ENCODE data around the gene SYNDIG1.
"Not testable (repeated sequence)": the region's sequence is repeated elsewhere in the genome, so short reads cannot be mapped to it uniquely, and the experiment has no call there.

Gene SYNDIG1

GRCh38 chr20:24611360-24612140, 142.1 kb downstream of the SYNDIG1 start:
- DNase-seq: no peak
- Mint-ChIP-seq H3K4me3 (no peak overlapping the region), H3K27me3 (peaks cover 7% of the 10 kb centered on the region), H3K4me1 (ENCODE audit: low read depth) (no peaks in the 10 kb centered on the region), H3K36me3 (ENCODE audit: low read depth) (no peaks in the 10 kb centered on the region), H3K27ac (no peak overlapping the region), H3K9me3 (no peaks in the 10 kb centered on the region)

- H3K36me3 Mint-ChIP-seq (ENCODE audit: low read depth): no peaks in the 10 kb centered on the region
- no peaks in the 10 kb centered on the region for H3K9me3 Mint-ChIP-seq
- peaks cover 12% of the 10 kb centered on the region for H3K27me3 Mint-ChIP-seq
- H3K4me1 Mint-ChIP-seq (ENCODE audit: low read depth): no peaks in the 10 kb centered on the region
- DNase-seq: no peak
- no peak overlapping the region for H3K27ac Mint-ChIP-seq
- no peak overlapping the region for H3K4me3 Mint-ChIP-seq
Measured at GRCh38 chr20:24612799-24613775, 143.7 kb downstream of the SYNDIG1 start.

- Mint-ChIP-seq H3K27me3 (peaks cover 12% of the 10 kb centered on the region), H3K4me1 (ENCODE audit: low read depth) (no peaks in the 10 kb centered on the region), H3K9me3 (no peaks in the 10 kb centered on the region), H3K36me3 (ENCODE audit: low read depth) (no peaks in the 10 kb centered on the region), H3K27ac (no peak overlapping the region), H3K4me3 (no peak overlapping the region)
- DNase-seq: no peak
Measured at GRCh38 chr20:24614341-24614740, 144.9 kb downstream of the SYNDIG1 start.

- Mint-ChIP-seq H3K4me1 (ENCODE audit: low read depth) (no peaks in the 10 kb centered on the region), H3K27me3 (peaks cover 12% of the 10 kb centered on the region), H3K27ac (no peak overlapping the region), H3K4me3 (no peak overlapping the region), H3K9me3 (no peaks in the 10 kb centered on the region), H3K36me3 (ENCODE audit: low read depth) (no peaks in the 10 kb centered on the region)
- no peak for DNase-seq
Measured at GRCh38 chr20:24615353-24615752, 145.9 kb downstream of the SYNDIG1 start.

- Mint-ChIP-seq H3K36me3 (ENCODE audit: low read depth) (no peaks in the 10 kb centered on the region), H3K27me3 (peaks cover 12% of the 10 kb centered on the region), H3K4me1 (ENCODE audit: low read depth) (no peaks in the 10 kb centered on the region), H3K27ac (no peak overlapping the region), H3K4me3 (no peak overlapping the region), H3K9me3 (no peaks in the 10 kb centered on the region)
- DNase-seq: no peak
Measured at GRCh38 chr20:24616258-24617079, 147.0 kb downstream of the SYNDIG1 start.

GRCh38 chr20:24617080-24617432, 147.6 kb downstream of the SYNDIG1 start:
- H3K4me1 Mint-ChIP-seq (ENCODE audit: low read depth): no peaks in the 10 kb centered on the region
- H3K36me3 Mint-ChIP-seq (ENCODE audit: low read depth): no peaks in the 10 kb centered on the region
- peaks cover 12% of the 10 kb centered on the region for H3K27me3 Mint-ChIP-seq
- no peak overlapping the region for H3K4me3 Mint-ChIP-seq
- DNase-seq: no peak
- H3K27ac Mint-ChIP-seq: no peak overlapping the region
- no peaks in the 10 kb centered on the region for H3K9me3 Mint-ChIP-seq

- no peaks in the 10 kb centered on the region for H3K36me3 Mint-ChIP-seq (ENCODE audit: low read depth)
- DNase-seq: no peak
- H3K9me3 Mint-ChIP-seq: no peaks in the 10 kb centered on the region
- no peaks in the 10 kb centered on the region for H3K4me1 Mint-ChIP-seq (ENCODE audit: low read depth)
- no peak overlapping the region for H3K4me3 Mint-ChIP-seq
- no peak overlapping the region for H3K27ac Mint-ChIP-seq
- H3K27me3 Mint-ChIP-seq: peaks cover 12% of the 10 kb centered on the region
Measured at GRCh38 chr20:24617757-24618450, 148.5 kb downstream of the SYNDIG1 start.

- Mint-ChIP-seq H3K27me3 (peaks cover 9% of the 10 kb centered on the region), H3K4me3 (no peak overlapping the region), H3K27ac (no peak overlapping the region), H3K4me1 (ENCODE audit: low read depth) (no peaks in the 10 kb centered on the region), H3K9me3 (no peaks in the 10 kb centered on the region), H3K36me3 (ENCODE audit: low read depth) (no peaks in the 10 kb centered on the region)
- DNase-seq: no peak
Measured at GRCh38 chr20:24618739-24619138, 149.3 kb downstream of the SYNDIG1 start.

GRCh38 chr20:24619212-24619611, 149.8 kb downstream of the SYNDIG1 start:
- H3K27me3 Mint-ChIP-seq: peaks cover 6% of the 10 kb centered on the region
- H3K4me3 Mint-ChIP-seq: no peak overlapping the region
- H3K4me1 Mint-ChIP-seq (ENCODE audit: low read depth): no peaks in the 10 kb centered on the region
- no peaks in the 10 kb centered on the region for H3K9me3 Mint-ChIP-seq
- no peaks in the 10 kb centered on the region for H3K36me3 Mint-ChIP-seq (ENCODE audit: low read depth)
- H3K27ac Mint-ChIP-seq: no peak overlapping the region
- no peak for DNase-seq

- Mint-ChIP-seq H3K9me3 (no peaks in the 10 kb centered on the region), H3K27ac (no peak overlapping the region), H3K4me1 (ENCODE audit: low read depth) (no peaks in the 10 kb centered on the region), H3K4me3 (no peak overlapping the region), H3K27me3 (peaks cover 6% of the 10 kb centered on the region), H3K36me3 (ENCODE audit: low read depth) (no peaks in the 10 kb centered on the region)
- DNase-seq: no peak
Measured at GRCh38 chr20:24620937-24621519, 151.6 kb downstream of the SYNDIG1 start.

- Mint-ChIP-seq H3K27me3 (no peaks in the 10 kb centered on the region), H3K27ac (no peak overlapping the region), H3K36me3 (ENCODE audit: low read depth) (no peaks in the 10 kb centered on the region), H3K4me1 (ENCODE audit: low read depth) (peaks cover 2% of the 10 kb centered on the region), H3K9me3 (no peaks in the 10 kb centered on the region), H3K4me3 (no peak overlapping the region)
- no peak for DNase-seq
Measured at GRCh38 chr20:24622856-24623255, 153.4 kb downstream of the SYNDIG1 start.

- not testable (repeated sequence) for H3K36me3 Mint-ChIP-seq (ENCODE audit: low read depth); DNase-seq; H3K4me1 Mint-ChIP-seq (ENCODE audit: low read depth); H3K4me3 Mint-ChIP-seq; H3K27me3 Mint-ChIP-seq; H3K9me3 Mint-ChIP-seq; H3K27ac Mint-ChIP-seq
Measured at GRCh38 chr20:24626141-24626540, 156.7 kb downstream of the SYNDIG1 start.

- Mint-ChIP-seq H3K36me3 (ENCODE audit: low read depth) (no peaks in the 10 kb centered on the region), H3K4me3 (no peak overlapping the region), H3K4me1 (ENCODE audit: low read depth) (peaks cover 6% of the 10 kb centered on the region), H3K27ac (no peak overlapping the region), H3K9me3 (no peaks in the 10 kb centered on the region), H3K27me3 (no peaks in the 10 kb centered on the region)
- DNase-seq: no peak
Measured at GRCh38 chr20:24627291-24627690, 157.9 kb downstream of the SYNDIG1 start.

- no peaks in the 10 kb centered on the region for H3K27me3 Mint-ChIP-seq
- H3K4me1 Mint-ChIP-seq (ENCODE audit: low read depth): peaks cover 6% of the 10 kb centered on the region
- H3K36me3 Mint-ChIP-seq (ENCODE audit: low read depth): no peaks in the 10 kb centered on the region
Measured at GRCh38 chr20:24627926-24628325, 158.5 kb downstream of the SYNDIG1 start.

More at GRCh38 chr20:24627926-24628325, 158.5 kb downstream of the SYNDIG1 start:
- Mint-ChIP-seq H3K9me3 (no peaks in the 10 kb centered on the region), H3K27ac (no peak overlapping the region), H3K4me3 (no peak overlapping the region)
- DNase-seq: no peak

All from activated T-cell treated with anti-CD3 and anti-CD28 coated beads, Interleukin-2, amount 50 U/mL, for 24 hours (primary cell).